Transverse colon (tissue), 4 donors: ENCODE measurements around the gene GLA.

ENCODE experiments used
- POLR2A ChIP-seq: fragments of 450-650 bp; IDR thresholded peaks from one replicate; pipeline ENCODE4 v1.6.1; 2016; ENCODE audit warnings: antibody characterized with exemption, mild to moderate bottlenecking, moderate library complexity
- POLR2AphosphoS5 ChIP-seq, 3 donors: sonication (generic); formaldehyde crosslinking; IDR thresholded peaks; one replicate each; pipeline ENCODE4 v1.6.1; 2016; ENCODE audit warnings: antibody characterized with exemption in 3 of 3
- TF ChIP-seq, protein P1 (sequence below), 5 experiments: fragments of 200-600 bp in 3 of 5; fragments of 450-650 bp in 2 of 5; sonication (generic) in 3 of 5; IDR thresholded peaks; 1 replicate in 2 of 5; 2 replicates in 3 of 5; pipeline ENCODE4 v1.5.1; 2016 to 2017; ENCODE audit warnings: antibody characterized with exemption in 5 of 5, inconsistent platforms in 3 of 5, mild to moderate bottlenecking in 2 of 5, moderate library complexity in 1 of 5

- no peak for TF ChIP-seq POLR2AphosphoS5 (IDR thresholded peaks at IDR 0.05)
- TF ChIP-seq, protein P1, sequence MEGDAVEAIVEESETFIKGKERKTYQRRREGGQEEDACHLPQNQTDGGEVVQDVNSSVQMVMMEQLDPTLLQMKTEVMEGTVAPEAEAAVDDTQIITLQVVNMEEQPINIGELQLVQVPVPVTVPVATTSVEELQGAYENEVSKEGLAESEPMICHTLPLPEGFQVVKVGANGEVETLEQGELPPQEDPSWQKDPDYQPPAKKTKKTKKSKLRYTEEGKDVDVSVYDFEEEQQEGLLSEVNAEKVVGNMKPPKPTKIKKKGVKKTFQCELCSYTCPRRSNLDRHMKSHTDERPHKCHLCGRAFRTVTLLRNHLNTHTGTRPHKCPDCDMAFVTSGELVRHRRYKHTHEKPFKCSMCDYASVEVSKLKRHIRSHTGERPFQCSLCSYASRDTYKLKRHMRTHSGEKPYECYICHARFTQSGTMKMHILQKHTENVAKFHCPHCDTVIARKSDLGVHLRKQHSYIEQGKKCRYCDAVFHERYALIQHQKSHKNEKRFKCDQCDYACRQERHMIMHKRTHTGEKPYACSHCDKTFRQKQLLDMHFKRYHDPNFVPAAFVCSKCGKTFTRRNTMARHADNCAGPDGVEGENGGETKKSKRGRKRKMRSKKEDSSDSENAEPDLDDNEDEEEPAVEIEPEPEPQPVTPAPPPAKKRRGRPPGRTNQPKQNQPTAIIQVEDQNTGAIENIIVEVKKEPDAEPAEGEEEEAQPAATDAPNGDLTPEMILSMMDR (IDR thresholded peaks at IDR 0.05), result no peak
- TF ChIP-seq POLR2A, result no peak
Observed at GRCh38 chrX:101369687-101370086, 38.0 kb downstream of the GLA start.
